CD14-positive monocyte (primary cell): ENCODE results near the gene DSCAML1. TPM values are rescaled to one million over a fixed set of nuclear protein-coding genes. Genes with fewer than 3 reads are reported as not detected.

Source experiments
- DNase-seq, 3 donors: peaks; one replicate each; pipeline ENCODE4 v3.0.0-alpha.2; 2011 to 2022
- H2AFZ ChIP-seq: 2 replicates; pipeline ENCODE4 v1.6.0; 2012; ENCODE audit warnings: mild to moderate bottlenecking, low read depth, low read length, inconsistent platforms; ENCODE audit not compliant: insufficient read depth, poor library complexity, severe bottlenecking
- H3K27ac ChIP-seq, 2 donors: 1 replicate in 1 of 2; 2 replicates in 1 of 2; pipeline ENCODE4 v1.5.1; 2012 to 2013; ENCODE audit warnings: low read length in 2 of 2, control low read depth in 1 of 2, inconsistent platforms in 1 of 2, low read depth in 1 of 2, mild to moderate bottlenecking in 1 of 2
- H3K27me3 ChIP-seq, 2 donors: one replicate each; pipeline versions ENCODE4 v1.6.0 to v1.6.1; 2011 to 2013; ENCODE audit warnings: low read length in 2 of 2; ENCODE audit not compliant: control insufficient read depth in 2 of 2, insufficient read depth in 2 of 2
- H3K36me3 ChIP-seq, 2 donors: replicated peaks in 1 of 2; 1 replicate in 1 of 2; 2 replicates in 1 of 2; pipeline versions ENCODE4 v1.5.1 to v1.6.1; 2012 to 2013; ENCODE audit warnings: low read length in 2 of 2, control low read depth in 1 of 2, inconsistent platforms in 1 of 2, mild to moderate bottlenecking in 1 of 2; ENCODE audit not compliant: insufficient read depth in 2 of 2, control insufficient read depth in 1 of 2
- H3K4me1 ChIP-seq, 2 donors: 1 replicate in 1 of 2; 2 replicates in 1 of 2; pipeline versions ENCODE4 v1.5.1 to v1.6.1; 2012 to 2013; ENCODE audit warnings: low read length in 2 of 2, control low read depth in 1 of 2, inconsistent platforms in 1 of 2, mild to moderate bottlenecking in 1 of 2, moderate library complexity in 1 of 2; ENCODE audit not compliant: insufficient read depth in 2 of 2, control insufficient read depth in 1 of 2
- H3K4me2 ChIP-seq: replicated peaks from 2 replicates; pipeline ENCODE3; 2012; ENCODE audit warnings: low read length, moderate library complexity, mild to moderate bottlenecking; ENCODE audit not compliant: poor library complexity, severe bottlenecking; ENCODE audit errors: extremely low read depth
- H3K4me3 ChIP-seq, 3 experiments: fragments of 200-600 bp in 1 of 3; sonication (generic) in 1 of 3; replicated peaks in 1 of 3; 1 replicate in 2 of 3; 2 replicates in 1 of 3; pipeline ENCODE4 v1.5.1; 2011 to 2013; ENCODE audit warnings: low read length in 3 of 3, mild to moderate bottlenecking in 3 of 3, control low read depth in 2 of 3, low read depth in 2 of 3, inconsistent platforms in 1 of 3, moderate library complexity in 1 of 3
- H3K79me2 ChIP-seq: 2 replicates; pipeline ENCODE4 v1.6.0; 2012; ENCODE audit warnings: mild to moderate bottlenecking, control low read depth, inconsistent platforms, low read length, moderate library complexity; ENCODE audit not compliant: insufficient read depth
- H3K9ac ChIP-seq: 2 replicates; pipeline ENCODE4 v1.6.0; 2017; ENCODE audit warnings: low read length, mild to moderate bottlenecking; ENCODE audit not compliant: insufficient read depth, poor library complexity, severe bottlenecking
- H3K9me3 ChIP-seq, 2 donors: replicated peaks in 1 of 2; 1 replicate in 1 of 2; 2 replicates in 1 of 2; pipeline versions ENCODE4 v1.5.1 to v1.6.1; 2012 to 2013; ENCODE audit warnings: low read length in 2 of 2, control low read depth in 1 of 2; ENCODE audit not compliant: control insufficient read depth in 1 of 2, insufficient read depth in 1 of 2
- H4K20me1 ChIP-seq: 2 replicates; pipeline ENCODE4 v1.6.0; 2012; ENCODE audit warnings: mild to moderate bottlenecking, low read length, control low read depth, moderate library complexity; ENCODE audit not compliant: insufficient read depth
- H3K27ac Mint-ChIP-seq, 7 donors: one replicate each; pipeline ENCODE4 v1.8.0; 2020; ENCODE audit warnings: mild to moderate bottlenecking in 7 of 7, mixed read lengths in 7 of 7, moderate library complexity in 6 of 7, inconsistent platforms in 2 of 7
- H3K27me3 Mint-ChIP-seq, 3 donors: one replicate each; pipeline ENCODE4 v1.8.0; 2021 to 2022; ENCODE audit warnings: low read depth in 3 of 3, mild to moderate bottlenecking in 3 of 3, mixed read lengths in 3 of 3, moderate library complexity in 3 of 3, inconsistent platforms in 1 of 3
- H3K36me3 Mint-ChIP-seq, 2 donors: one replicate each; pipeline ENCODE4 v1.8.0; 2020; ENCODE audit warnings: mixed read lengths in 2 of 2, inconsistent platforms in 1 of 2, mild to moderate bottlenecking in 1 of 2
- H3K4me1 Mint-ChIP-seq: one replicate; pipeline ENCODE4 v1.8.0; 2020; ENCODE audit warnings: mild to moderate bottlenecking, mixed read lengths
- H3K4me3 Mint-ChIP-seq, 2 donors: one replicate each; pipeline ENCODE4 v1.8.0; 2020; ENCODE audit warnings: mild to moderate bottlenecking in 2 of 2, mixed read lengths in 2 of 2, moderate library complexity in 1 of 2
- H3K9me3 Mint-ChIP-seq, 7 donors: one replicate each; pipeline ENCODE4 v1.8.0; 2020 to 2022; ENCODE audit warnings: mixed read lengths in 7 of 7, mild to moderate bottlenecking in 6 of 7, moderate library complexity in 6 of 7, inconsistent platforms in 2 of 7
- WGBS: methylation state at CpG from one replicate; pipeline ENCODE4 v1.1.5; 2013; ENCODE audit warnings: missing lambda C conversion rate; ENCODE audit not compliant: insufficient coverage; 5-methylcytosine and 5-hydroxymethylcytosine counted together
- intact Hi-C, 2 donors: fragments of 100-400 bp; cut with micrococcal nuclease; formaldehyde crosslinking; loops; one replicate each; pipeline versions ENCODE4 v1.15.0 to v1.15.1; 2023
- polyA plus RNA-seq, 3 donors: library from polyadenylated mRNA; depleted of rRNA in 1 of 3; unstranded in 2 of 3; stranded (reverse) in 1 of 3; fragments of 300-500 nt in 2 of 3; fragments of >200 nt in 1 of 3; fragmentation: Illumina TruSeq in 2 of 3; gene quantifications; 1 replicate in 2 of 3; 2 replicates in 1 of 3; pipeline ENCODE4 v1.2.3, GENCODE V29; 2012 to 2021
- TF ChIP-seq, protein P1 (sequence below): fragments of 200-600 bp; IDR thresholded peaks from one replicate; pipeline ENCODE4 v1.8.0; 2022; ENCODE audit warnings: antibody characterized with exemption, mild to moderate bottlenecking

The DSCAML1 gene
- polyA plus RNA-seq, 3 donors: not detected

DNA sequence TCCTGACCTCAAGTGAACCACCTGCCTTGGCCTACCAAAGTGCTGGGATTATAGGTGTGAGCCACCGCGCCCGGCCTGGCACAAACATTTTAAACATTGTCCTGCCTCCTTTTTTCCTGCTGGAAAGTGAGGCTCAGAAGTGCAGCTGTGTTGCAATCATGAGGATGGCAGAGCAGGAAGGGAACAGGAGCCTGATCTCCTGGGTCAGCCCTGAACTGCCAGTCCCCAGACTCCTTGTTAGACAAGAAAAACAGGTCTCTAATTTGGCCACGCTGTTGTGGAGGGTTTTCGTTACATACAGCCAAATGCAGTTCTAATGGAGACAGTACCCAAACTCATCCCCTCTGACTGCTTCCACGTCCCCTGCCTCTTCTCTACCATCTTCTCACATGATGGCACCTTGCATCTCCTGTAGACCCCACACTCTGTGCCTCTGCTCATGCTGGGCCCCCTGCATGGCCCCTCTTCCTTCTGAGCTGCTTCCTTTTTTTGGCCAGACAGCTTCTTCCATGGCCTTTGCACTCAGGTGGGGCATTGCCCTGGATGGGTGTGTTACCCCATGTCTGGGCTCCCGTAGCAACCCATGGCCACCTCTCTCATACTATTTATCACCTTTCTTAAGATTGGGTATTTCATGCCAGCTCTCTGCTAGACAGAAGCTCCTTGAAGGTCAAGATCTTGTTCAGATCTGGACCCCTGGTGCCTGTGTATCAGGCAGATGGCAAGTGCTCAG is 242.2 kb downstream of the DSCAML1 start:
- Histone ChIP-seq H3K9me3 (no peaks in the 10 kb centered on the region), H3K27ac (no peak overlapping the region), H2AFZ (no peak overlapping the region), H3K4me3 (no peak overlapping the region), H3K27me3 (no peaks in the 10 kb centered on the region), H3K4me2 (no peak overlapping the region), H3K4me1 (no peaks in the 10 kb centered on the region), H3K36me3 (no peaks in the 10 kb centered on the region), H3K79me2 (no peaks in the 10 kb centered on the region), H4K20me1 (no peaks in the 10 kb centered on the region), H3K9ac (no peak overlapping the region)
- Mint-ChIP-seq H3K9me3 (peaks cover 0 to 2% (median 0%) of the 10 kb centered on the region in 7 donors), H3K27ac (peak overlapping the region in 2 of 7 donors; percentile 44 to 66), H3K4me3 (no peak overlapping the region), H3K27me3 (peaks cover 7 to 15% (median 10%) of the 10 kb centered on the region in 3 donors), H3K4me1 (no peaks in the 10 kb centered on the region), H3K36me3 (no peaks in the 10 kb centered on the region)
- no peak for DNase-seq
- 86% methylated on average over 2 of the region's 7 CpGs for WGBS
- TF ChIP-seq, protein P1, sequence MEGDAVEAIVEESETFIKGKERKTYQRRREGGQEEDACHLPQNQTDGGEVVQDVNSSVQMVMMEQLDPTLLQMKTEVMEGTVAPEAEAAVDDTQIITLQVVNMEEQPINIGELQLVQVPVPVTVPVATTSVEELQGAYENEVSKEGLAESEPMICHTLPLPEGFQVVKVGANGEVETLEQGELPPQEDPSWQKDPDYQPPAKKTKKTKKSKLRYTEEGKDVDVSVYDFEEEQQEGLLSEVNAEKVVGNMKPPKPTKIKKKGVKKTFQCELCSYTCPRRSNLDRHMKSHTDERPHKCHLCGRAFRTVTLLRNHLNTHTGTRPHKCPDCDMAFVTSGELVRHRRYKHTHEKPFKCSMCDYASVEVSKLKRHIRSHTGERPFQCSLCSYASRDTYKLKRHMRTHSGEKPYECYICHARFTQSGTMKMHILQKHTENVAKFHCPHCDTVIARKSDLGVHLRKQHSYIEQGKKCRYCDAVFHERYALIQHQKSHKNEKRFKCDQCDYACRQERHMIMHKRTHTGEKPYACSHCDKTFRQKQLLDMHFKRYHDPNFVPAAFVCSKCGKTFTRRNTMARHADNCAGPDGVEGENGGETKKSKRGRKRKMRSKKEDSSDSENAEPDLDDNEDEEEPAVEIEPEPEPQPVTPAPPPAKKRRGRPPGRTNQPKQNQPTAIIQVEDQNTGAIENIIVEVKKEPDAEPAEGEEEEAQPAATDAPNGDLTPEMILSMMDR: no peak
- intact Hi-C loops: no loop called here

DNA sequence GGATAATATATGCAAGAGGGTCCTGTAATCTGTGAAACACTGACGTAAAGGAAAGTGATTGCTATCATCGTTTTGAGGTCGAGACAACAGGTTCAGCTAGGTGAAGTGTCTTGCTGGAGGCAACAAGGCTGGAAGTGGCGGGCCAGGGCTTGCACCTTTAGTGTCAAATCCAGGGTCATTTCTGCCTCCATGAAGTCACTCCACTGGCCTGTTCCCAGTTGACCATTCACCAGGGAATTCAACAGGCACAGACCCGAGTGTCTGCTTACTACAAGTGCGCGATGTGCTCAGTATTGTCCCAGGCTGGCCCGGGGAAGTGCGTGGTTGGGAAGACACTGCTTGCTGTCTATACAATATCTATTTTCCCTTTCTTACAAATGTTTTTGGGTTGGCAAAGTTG is 244.4 kb downstream of the DSCAML1 start:
- Histone ChIP-seq H2AFZ (no peak overlapping the region), H4K20me1 (no peaks in the 10 kb centered on the region), H3K79me2 (no peaks in the 10 kb centered on the region), H3K4me2 (no peak overlapping the region), H3K9ac (no peak overlapping the region), H3K4me3 (no peak overlapping the region), H3K27ac (no peak overlapping the region), H3K9me3 (no peaks in the 10 kb centered on the region), H3K27me3 (no peaks in the 10 kb centered on the region), H3K4me1 (no peaks in the 10 kb centered on the region), H3K36me3 (no peaks in the 10 kb centered on the region)
- DNase-seq: no peak
- H3K36me3 Mint-ChIP-seq: no peaks in the 10 kb centered on the region
- H3K27me3 Mint-ChIP-seq: peaks cover 5 to 8% (median 7%) of the 10 kb centered on the region in 3 donors
- H3K4me1 Mint-ChIP-seq: no peaks in the 10 kb centered on the region
- intact Hi-C loops: no loop called here
- H3K4me3 Mint-ChIP-seq: no peak overlapping the region
- TF ChIP-seq, protein P1: no peak
- 99% methylated on average over 6 of the region's 9 CpGs for WGBS
- H3K9me3 Mint-ChIP-seq: peaks cover 0 to 2% (median 0%) of the 10 kb centered on the region in 7 donors
- no peak overlapping the region for H3K27ac Mint-ChIP-seq
